Muscle layer of duodenum (tissue), 2 donors: ENCODE measurements around the gene OSBPL1A.
A peak's percentile ranks its signal among the peaks of the same experiment; 100 is the strongest.

Source experiments
- H3K27ac ChIP-seq: one replicate; pipeline ENCODE4 v1.7.0; 2013; ENCODE audit warnings: mild to moderate bottlenecking, low read length
- H3K27me3 ChIP-seq: one replicate; pipeline ENCODE4 v1.7.0; 2013; ENCODE audit warnings: low read depth, mild to moderate bottlenecking, control low read depth, low read length
- H3K36me3 ChIP-seq, 2 donors: one replicate each; pipeline ENCODE4 v1.7.0; 2013; ENCODE audit warnings: low read length in 2 of 2, control low read depth in 1 of 2, mild to moderate bottlenecking in 1 of 2; ENCODE audit not compliant: insufficient read depth in 2 of 2, control insufficient read depth in 1 of 2
- H3K4me1 ChIP-seq, 2 donors: one replicate each; pipeline ENCODE4 v1.7.0; 2013; ENCODE audit warnings: low read length in 2 of 2, mild to moderate bottlenecking in 2 of 2, control low read depth in 1 of 2, moderate library complexity in 1 of 2; ENCODE audit not compliant: insufficient read depth in 2 of 2, control insufficient read depth in 1 of 2
- H3K4me3 ChIP-seq, 2 donors: one replicate each; pipeline ENCODE4 v1.7.0; 2013; ENCODE audit warnings: low read length in 2 of 2, low read depth in 1 of 2, mild to moderate bottlenecking in 1 of 2
- H3K9me3 ChIP-seq, 2 donors: one replicate each; pipeline ENCODE4 v1.7.0; 2013; ENCODE audit warnings: low read length in 2 of 2, control low read depth in 1 of 2, mild to moderate bottlenecking in 1 of 2; ENCODE audit not compliant: control insufficient read depth in 1 of 2
- donor health status: healthy.

The OSBPL1A gene

DNA sequence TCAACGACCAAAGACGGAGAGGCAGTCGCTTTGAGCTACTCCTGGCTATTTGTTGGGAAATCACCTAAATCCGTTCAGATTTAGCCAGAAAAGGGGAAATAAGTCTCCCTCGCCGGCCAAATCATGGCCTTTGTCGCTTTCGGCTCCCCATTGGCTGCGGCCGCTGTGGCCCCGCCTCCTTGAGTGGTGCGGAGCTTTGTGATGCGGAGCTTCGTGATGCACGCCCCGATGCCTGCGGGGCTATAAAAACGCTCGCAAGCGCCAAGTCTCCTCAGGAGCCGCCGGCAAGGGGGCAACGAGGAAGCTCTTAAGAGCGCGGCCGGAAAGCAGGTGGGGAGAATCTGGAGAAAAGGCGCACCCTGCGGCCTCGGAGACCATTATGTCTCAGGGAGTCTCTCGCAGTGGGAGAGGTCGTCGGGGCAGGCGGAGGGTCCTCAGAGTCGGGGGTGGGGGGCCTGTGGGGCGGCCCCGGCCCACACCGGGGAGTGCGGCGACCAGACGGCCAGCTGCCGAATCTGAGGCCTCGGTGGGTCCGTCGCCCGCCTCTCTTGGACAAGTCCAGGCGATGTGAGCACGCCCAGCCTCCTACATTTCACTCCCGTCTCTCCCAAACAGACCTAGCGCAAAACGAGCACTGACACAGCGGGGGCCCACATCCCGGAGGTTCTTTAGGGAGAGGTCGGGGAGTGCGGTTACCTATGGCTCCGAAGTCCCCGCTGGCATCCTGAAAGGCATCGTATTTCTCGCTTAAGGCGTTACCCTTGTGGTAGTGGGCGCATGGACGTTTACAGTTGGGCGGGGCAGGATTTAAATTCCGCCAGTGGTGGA, 258.6 kb downstream of the OSBPL1A start, which contains the start of gene CABYR:
CABYR (plus strand) TSS at position 274 of the 828 bp plus-strand sequence. CDS start 4,053 bp downstream, outside the sequence.
- Histone ChIP-seq H3K4me3 (peak within 1 kb of the TSS; percentile 65 to 80), H3K27me3 (no peaks in the 10 kb centered on the region), H3K4me1 (no peaks in the 10 kb centered on the region), H3K9me3 (no peaks in the 10 kb centered on the region), H3K27ac (peak within 1 kb of the TSS; percentile 40), H3K36me3 (no peaks in the 10 kb centered on the region)

DNA sequence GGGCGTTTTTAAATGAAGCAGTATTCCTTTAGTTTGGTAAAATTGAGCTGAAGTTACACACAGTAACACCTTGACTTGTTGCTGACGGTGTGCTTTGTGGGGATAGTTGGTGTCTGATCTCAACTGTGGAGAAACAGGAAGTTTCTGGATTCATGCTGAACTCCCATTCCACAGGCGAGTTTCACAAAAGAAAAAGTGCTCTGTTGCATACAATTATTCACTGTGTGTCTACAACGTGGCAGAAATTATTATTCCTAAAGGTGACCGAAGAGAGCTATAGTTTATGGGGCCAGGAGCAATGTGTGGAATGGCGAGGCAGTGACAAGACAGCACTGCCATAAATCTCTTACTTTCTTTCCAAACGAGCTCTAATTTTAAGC, 259.2 kb downstream of the OSBPL1A start:
- Histone ChIP-seq H3K27ac (peak overlapping the region; percentile 40), H3K4me3 (peak overlapping the region; percentile 65 to 80), H3K36me3 (no peaks in the 10 kb centered on the region), H3K4me1 (no peaks in the 10 kb centered on the region), H3K27me3 (no peaks in the 10 kb centered on the region), H3K9me3 (no peaks in the 10 kb centered on the region)

DNA sequence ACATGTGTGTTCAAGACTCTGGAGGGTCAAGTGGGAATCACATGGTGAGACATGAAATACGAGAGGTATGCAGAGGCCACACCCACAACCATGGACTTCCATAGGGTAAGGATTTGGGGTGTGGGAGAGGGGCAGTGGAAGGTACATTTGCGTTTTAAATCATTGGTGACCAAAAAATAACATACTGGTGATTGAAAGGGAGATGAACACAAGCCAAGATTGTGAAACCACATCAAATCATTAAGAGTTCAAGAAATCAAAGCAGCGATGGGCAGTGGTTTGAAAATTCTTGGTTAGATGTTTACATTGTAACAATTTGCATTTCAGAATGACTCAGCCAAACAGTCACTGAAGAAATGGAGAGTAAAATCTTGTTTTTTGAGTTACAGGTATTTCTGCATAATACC, 260.7 kb downstream of the OSBPL1A start:
- H3K36me3 ChIP-seq = peaks cover 0 to 8% of the 10 kb centered on the region in 2 donors
- no peaks in the 10 kb centered on the region for H3K9me3 ChIP-seq
- H3K4me1 ChIP-seq = no peaks in the 10 kb centered on the region
- no peak overlapping the region for H3K27ac ChIP-seq
- H3K4me3 ChIP-seq = no peak overlapping the region
- H3K27me3 ChIP-seq = no peaks in the 10 kb centered on the region

DNA sequence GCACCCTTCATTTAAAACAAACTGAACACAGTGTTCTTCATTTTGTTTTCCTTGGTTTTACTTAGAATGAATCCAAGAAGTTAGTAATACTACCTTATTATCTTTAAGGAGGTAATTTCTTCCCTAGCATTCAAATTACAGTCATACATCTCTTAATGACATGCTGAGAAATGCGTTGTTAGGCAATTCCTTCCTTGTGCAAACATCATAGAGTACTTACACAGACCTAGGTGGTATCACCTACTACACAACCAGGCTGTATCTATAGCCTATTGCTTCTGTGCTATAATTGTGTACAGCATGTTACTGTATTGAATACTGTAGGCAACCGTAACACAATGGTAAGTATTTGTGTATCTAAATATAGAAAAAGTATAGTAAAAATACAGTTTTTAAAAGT, 267.1 kb downstream of the OSBPL1A start:
- Histone ChIP-seq H3K27me3 (no peaks in the 10 kb centered on the region), H3K4me1 (no peaks in the 10 kb centered on the region), H3K4me3 (no peak overlapping the region), H3K27ac (no peak overlapping the region), H3K36me3 (peaks cover 0 to 17% of the 10 kb centered on the region in 2 donors), H3K9me3 (no peaks in the 10 kb centered on the region)

DNA sequence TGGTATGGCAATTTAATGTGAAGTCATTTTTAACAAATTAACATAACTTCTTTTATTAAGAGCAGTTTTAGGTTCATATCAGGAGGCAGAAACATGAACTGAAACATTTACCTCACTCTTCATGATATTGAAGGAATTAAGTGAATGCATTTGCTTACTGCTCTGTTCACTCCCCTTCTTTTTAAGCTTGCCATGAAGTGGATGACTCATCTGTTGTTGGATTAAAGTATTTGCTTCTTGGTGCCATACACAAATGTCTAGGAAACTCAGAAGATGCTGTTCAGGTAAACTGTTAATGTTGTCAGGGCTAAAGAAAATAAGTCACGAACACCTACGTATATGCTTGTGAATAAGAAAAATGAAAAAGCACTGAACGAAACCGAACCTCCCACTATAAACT, 268.9 kb downstream of the OSBPL1A start:
- H3K27me3 ChIP-seq = no peaks in the 10 kb centered on the region
- H3K4me3 ChIP-seq = no peak overlapping the region
- H3K9me3 ChIP-seq = no peaks in the 10 kb centered on the region
- no peaks in the 10 kb centered on the region for H3K4me1 ChIP-seq
- no peak overlapping the region for H3K27ac ChIP-seq
- peaks cover 5 to 17% of the 10 kb centered on the region in 2 donors for H3K36me3 ChIP-seq

DNA sequence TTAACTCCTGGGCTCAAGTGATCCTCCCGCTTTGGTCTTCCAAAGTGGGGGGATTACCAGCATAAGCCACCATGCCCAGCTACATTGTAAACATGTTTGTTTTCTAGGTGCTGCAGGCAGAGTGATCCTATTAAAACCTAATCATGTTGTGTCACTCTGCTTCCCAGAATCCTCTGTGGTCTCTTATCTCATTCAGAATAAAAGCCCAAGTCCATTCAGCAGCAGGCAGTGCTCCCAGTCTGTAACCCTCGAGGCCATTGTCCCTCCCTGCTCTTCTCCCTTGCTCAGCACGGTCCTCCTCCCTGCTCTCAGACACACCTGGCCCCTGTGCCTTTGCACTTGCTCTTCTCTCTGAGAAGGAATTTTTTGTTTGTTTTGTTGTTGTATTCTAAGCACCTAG, 269.9 kb downstream of the OSBPL1A start:
- Histone ChIP-seq H3K4me3 (no peak overlapping the region), H3K36me3 (peaks cover 5 to 13% of the 10 kb centered on the region in 2 donors), H3K4me1 (no peaks in the 10 kb centered on the region), H3K27me3 (no peaks in the 10 kb centered on the region), H3K27ac (no peak overlapping the region), H3K9me3 (no peaks in the 10 kb centered on the region)

DNA sequence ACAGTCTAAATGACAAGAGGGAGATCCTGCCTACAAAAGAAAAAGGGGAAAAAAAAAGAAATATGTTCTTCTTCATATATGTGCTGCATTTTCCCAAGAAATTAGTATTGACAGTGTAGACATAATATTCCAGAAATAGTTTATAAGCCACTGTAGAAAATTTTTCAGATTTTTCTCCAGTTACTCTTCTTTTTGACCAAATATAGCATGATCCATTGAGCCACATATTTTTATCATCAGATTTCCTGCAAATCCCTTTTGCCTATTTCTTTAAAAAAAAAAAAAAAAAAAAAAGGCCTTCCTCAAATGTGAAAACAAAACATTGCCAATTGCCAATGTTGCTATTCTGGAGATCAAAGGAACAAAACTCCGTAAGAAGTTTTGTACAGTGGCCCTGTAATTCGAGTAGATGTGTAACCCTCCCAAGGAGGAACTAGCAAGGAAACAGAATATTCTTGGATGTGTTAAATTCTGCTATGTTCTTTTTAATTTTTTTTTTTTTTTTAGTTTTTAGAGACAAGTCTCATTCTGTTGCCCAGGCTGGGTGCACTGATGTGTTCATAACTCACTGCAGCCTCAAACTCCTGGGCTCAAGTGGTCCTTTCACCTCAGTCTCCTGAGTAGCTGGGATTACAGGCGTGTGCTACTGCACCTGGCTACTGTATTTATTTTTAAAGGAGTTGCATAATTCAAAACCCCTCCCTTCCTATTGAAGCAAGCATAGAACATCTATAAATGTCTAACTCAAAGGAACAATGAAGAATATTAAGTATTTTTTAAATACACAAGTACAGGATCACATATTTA, 271.3 kb downstream of the OSBPL1A start:
- H3K27me3 ChIP-seq = no peaks in the 10 kb centered on the region
- no peak overlapping the region for H3K27ac ChIP-seq
- H3K4me1 ChIP-seq = no peaks in the 10 kb centered on the region
- H3K36me3 ChIP-seq = peaks cover 8% of the 10 kb centered on the region in 2 donors
- no peaks in the 10 kb centered on the region for H3K9me3 ChIP-seq
- no peak overlapping the region for H3K4me3 ChIP-seq

DNA sequence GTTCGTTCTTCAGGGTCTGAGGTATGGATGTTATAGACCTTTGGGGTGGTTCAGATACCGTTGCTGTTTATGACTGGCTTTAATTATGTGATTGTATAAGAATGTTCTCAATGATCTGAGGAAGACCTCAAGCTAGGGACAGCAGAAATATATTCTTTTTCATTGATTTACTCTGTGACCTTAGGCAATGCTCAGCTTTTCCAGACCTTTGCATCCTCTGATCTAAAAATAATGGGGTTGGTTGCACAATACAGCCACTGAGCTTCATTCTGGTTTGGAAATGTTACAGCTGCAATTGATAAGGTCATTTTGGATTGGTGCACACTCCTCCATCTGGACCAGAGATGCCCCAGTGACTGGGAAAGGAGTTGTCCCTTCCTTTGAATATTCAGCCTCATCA, 276.0 kb downstream of the OSBPL1A start:
- no peak overlapping the region for H3K27ac ChIP-seq
- no peaks in the 10 kb centered on the region for H3K4me1 ChIP-seq
- no peaks in the 10 kb centered on the region for H3K27me3 ChIP-seq
- no peak overlapping the region for H3K4me3 ChIP-seq
- H3K36me3 ChIP-seq = peaks cover 0 to 8% of the 10 kb centered on the region in 2 donors
- no peaks in the 10 kb centered on the region for H3K9me3 ChIP-seq

DNA sequence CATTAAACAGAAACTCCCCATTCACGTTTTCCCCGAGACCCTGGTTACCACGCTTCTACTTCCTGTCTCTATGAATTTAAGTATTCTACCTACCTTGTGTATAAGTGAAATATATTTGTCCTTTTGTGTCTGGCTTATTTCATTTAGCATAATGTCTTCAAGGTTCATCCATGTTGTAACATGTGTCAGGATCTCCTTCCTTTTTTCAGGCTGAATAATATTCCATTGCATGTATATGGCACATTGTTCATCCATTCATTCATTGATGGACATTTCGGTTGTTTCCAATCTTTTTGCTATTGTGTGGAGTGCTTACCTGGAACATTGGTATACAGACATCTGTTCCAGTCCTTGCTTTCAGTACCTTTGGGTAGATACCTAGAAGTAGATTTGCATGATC, 276.9 kb downstream of the OSBPL1A start:
- Histone ChIP-seq H3K27me3 (no peaks in the 10 kb centered on the region), H3K4me1 (no peaks in the 10 kb centered on the region), H3K4me3 (no peak overlapping the region)

DNA sequence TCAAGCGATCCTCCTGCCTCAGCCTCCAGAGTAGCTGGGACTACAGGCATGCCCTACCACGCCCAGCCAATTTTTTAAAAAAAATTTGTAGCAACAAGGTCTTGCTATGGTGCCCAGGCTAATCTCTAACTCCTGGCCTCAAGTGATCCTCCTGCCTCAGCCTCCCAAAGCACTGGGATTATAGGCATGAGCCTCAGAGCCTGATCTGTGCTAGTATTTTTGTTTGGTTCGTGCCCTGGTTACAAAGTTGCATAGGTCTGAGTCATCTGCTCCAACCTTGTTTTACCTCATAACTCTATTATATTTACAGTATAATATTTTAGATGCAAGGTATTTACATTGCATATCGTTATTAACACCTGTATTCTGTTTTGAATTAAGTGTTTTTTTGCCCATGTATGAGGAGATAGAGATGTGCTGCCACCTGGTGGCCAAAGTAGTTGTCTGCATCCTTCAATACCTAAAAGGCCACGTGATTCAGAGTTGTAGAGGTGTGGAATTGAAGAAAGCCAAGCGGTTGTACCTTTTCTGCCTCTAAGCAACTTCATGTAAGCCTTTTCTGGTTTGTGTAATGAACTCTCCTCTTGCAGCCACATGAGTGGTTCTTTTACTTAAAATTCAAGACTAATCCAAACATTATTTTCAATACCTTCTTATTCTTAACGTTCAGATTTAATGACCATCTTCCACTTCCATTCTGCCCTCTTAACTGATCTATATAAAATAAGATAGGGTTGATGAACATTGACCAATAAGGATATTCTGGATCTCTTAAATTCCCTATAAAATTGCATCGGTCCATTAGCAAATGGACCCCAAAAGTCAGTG, 278.7 kb downstream of the OSBPL1A start:
- no peaks in the 10 kb centered on the region for H3K27me3 ChIP-seq
- H3K9me3 ChIP-seq = no peaks in the 10 kb centered on the region
- H3K4me3 ChIP-seq = no peak overlapping the region
- H3K4me1 ChIP-seq = peaks cover 0 to 3% of the 10 kb centered on the region in 2 donors
- H3K36me3 ChIP-seq = peaks cover 2 to 8% of the 10 kb centered on the region in 2 donors
- no peak overlapping the region for H3K27ac ChIP-seq

More for the DNA sequence above, 276.9 kb downstream of the OSBPL1A start:
- H3K27ac ChIP-seq = no peak overlapping the region
- H3K36me3 ChIP-seq = peaks cover 0 to 8% of the 10 kb centered on the region in 2 donors
- no peaks in the 10 kb centered on the region for H3K9me3 ChIP-seq

DNA sequence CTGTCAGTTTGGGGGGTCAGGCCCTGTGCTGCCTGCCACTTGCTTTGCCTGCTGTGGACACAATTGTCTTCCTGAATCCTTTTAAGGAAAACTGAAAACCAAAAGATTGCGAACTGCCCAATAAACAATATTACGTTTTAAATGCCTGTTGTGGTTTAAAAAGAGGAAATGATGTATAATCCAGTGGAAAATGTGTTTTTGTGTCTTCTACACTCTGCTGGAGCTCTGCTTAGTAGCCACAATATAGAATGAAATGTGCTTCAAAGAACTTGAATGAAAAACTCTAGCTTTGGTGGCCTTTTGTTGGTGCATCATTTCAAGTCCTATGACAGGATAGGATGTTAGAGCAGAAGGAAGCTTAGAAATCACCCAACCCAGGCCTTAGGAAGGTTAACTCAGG, 282.0 kb downstream of the OSBPL1A start:
- Histone ChIP-seq H3K27me3 (no peaks in the 10 kb centered on the region), H3K27ac (no peak overlapping the region), H3K9me3 (no peaks in the 10 kb centered on the region), H3K4me3 (no peak overlapping the region), H3K36me3 (peaks cover 4 to 6% of the 10 kb centered on the region in 2 donors), H3K4me1 (peaks cover 0 to 3% of the 10 kb centered on the region in 2 donors)
